HEK293 (cell line): Measurements from ENCODE around the gene IL4I1.

Experiments used
- BCL11B ChIP-seq: fragments of 450-650 bp; formaldehyde crosslinking; IDR thresholded peaks from 2 replicates; pipeline ENCODE4 v1.5.1; 2016; ENCODE audit warnings: low read depth, missing biosample characterization, missing genetic modification characterization
- FEZF1 ChIP-seq: fragments of 450-650 bp; formaldehyde crosslinking; IDR thresholded peaks from 2 replicates; pipeline ENCODE4 v1.5.1; 2016; ENCODE audit warnings: missing biosample characterization, missing genetic modification characterization
- GLI4 ChIP-seq: fragments of 450-650 bp; formaldehyde crosslinking; IDR thresholded peaks from 2 replicates; pipeline ENCODE4 v1.5.1; 2016; ENCODE audit warnings: missing biosample characterization, missing genetic modification characterization
- KLF16 ChIP-seq: fragments of 450-650 bp; formaldehyde crosslinking; IDR thresholded peaks from 2 replicates; pipeline ENCODE4 v1.5.1; 2017; ENCODE audit warnings: missing biosample characterization, missing genetic modification characterization
- KLF17 ChIP-seq: fragments of 450-650 bp; formaldehyde crosslinking; IDR thresholded peaks from 2 replicates; pipeline ENCODE4 v1.5.1; 2016; ENCODE audit warnings: missing biosample characterization, missing genetic modification characterization
- KLF9 ChIP-seq: fragments of 450-650 bp; formaldehyde crosslinking; IDR thresholded peaks from 2 replicates; pipeline ENCODE4 v1.5.1; 2016; ENCODE audit warnings: missing biosample characterization, missing genetic modification characterization, low read depth
- WT1 ChIP-seq: fragments of 450-650 bp; formaldehyde crosslinking; IDR thresholded peaks from 2 replicates; pipeline ENCODE4 v1.5.1; 2016; ENCODE audit warnings: missing biosample characterization, missing genetic modification characterization
- YY2 ChIP-seq: fragments of 450-650 bp; formaldehyde crosslinking; IDR thresholded peaks from 2 replicates; pipeline ENCODE4 v1.5.1; 2016; ENCODE audit warnings: missing biosample characterization, missing genetic modification characterization
- ZFP69B ChIP-seq: fragments of 450-650 bp; formaldehyde crosslinking; IDR thresholded peaks from 2 replicates; pipeline ENCODE4 v1.5.1; 2016; ENCODE audit warnings: missing biosample characterization, missing genetic modification characterization
- ZIC2 ChIP-seq: fragments of 450-650 bp; formaldehyde crosslinking; IDR thresholded peaks from 2 replicates; pipeline ENCODE4 v1.5.1; 2016; ENCODE audit warnings: missing biosample characterization, missing genetic modification characterization
- ZNF10 ChIP-seq: fragments of 450-650 bp; formaldehyde crosslinking; IDR thresholded peaks from 2 replicates; pipeline ENCODE4 v1.5.1; 2017; ENCODE audit warnings: missing biosample characterization, missing genetic modification characterization
- ZNF132 ChIP-seq: fragments of 450-650 bp; formaldehyde crosslinking; IDR thresholded peaks from 2 replicates; pipeline ENCODE4 v1.5.1; 2017; ENCODE audit warnings: missing biosample characterization, missing genetic modification characterization, borderline replicate concordance
- ZNF19 ChIP-seq: fragments of 450-650 bp; formaldehyde crosslinking; IDR thresholded peaks from 2 replicates; pipeline ENCODE4; 2016; ENCODE audit warnings: missing biosample characterization, missing genetic modification characterization, low read depth
- ZNF292 ChIP-seq: fragments of 450-650 bp; formaldehyde crosslinking; IDR thresholded peaks from 2 replicates; pipeline ENCODE4 v1.5.1; 2016; ENCODE audit warnings: low read depth, missing biosample characterization, missing genetic modification characterization, borderline replicate concordance
- ZNF48 ChIP-seq: fragments of 450-650 bp; formaldehyde crosslinking; IDR thresholded peaks from 2 replicates; pipeline ENCODE4 v1.5.1; 2016; ENCODE audit warnings: missing biosample characterization, missing genetic modification characterization
- ZNF530 ChIP-seq: fragments of 450-650 bp; formaldehyde crosslinking; IDR thresholded peaks from 2 replicates; pipeline ENCODE4 v1.5.1; 2016; ENCODE audit warnings: low read depth, missing biosample characterization, missing genetic modification characterization
- ZNF555 ChIP-seq: fragments of 450-650 bp; formaldehyde crosslinking; conservative IDR thresholded peaks from 2 replicates; pipeline ENCODE4 v1.5.1; 2017; ENCODE audit warnings: missing biosample characterization, mild to moderate bottlenecking, missing genetic modification characterization, inconsistent platforms
- ZNF571 ChIP-seq: fragments of 450-650 bp; formaldehyde crosslinking; IDR thresholded peaks from 2 replicates; pipeline ENCODE4 v1.5.0; 2017; ENCODE audit warnings: missing biosample characterization, missing genetic modification characterization
- ZNF596 ChIP-seq: fragments of 450-650 bp; IDR thresholded peaks from 2 replicates; pipeline ENCODE4 v1.5.0; 2018; ENCODE audit warnings: missing biosample characterization, mild to moderate bottlenecking, missing genetic modification characterization, moderate library complexity
- ZNF610 ChIP-seq: fragments of 450-650 bp; formaldehyde crosslinking; IDR thresholded peaks from 2 replicates; pipeline ENCODE4 v1.5.1; 2016; ENCODE audit warnings: missing biosample characterization, missing genetic modification characterization, borderline replicate concordance
- ZNF707 ChIP-seq: fragments of 450-650 bp; formaldehyde crosslinking; IDR thresholded peaks from 2 replicates; pipeline ENCODE4 v1.5.1; 2016; ENCODE audit warnings: missing biosample characterization, missing genetic modification characterization
- ZNF747 ChIP-seq: fragments of 450-650 bp; formaldehyde crosslinking; IDR thresholded peaks from 2 replicates; pipeline ENCODE4 v1.5.1; 2016; ENCODE audit warnings: missing biosample characterization, missing genetic modification characterization
- ZNF830 ChIP-seq: fragments of 450-650 bp; IDR thresholded peaks from 2 replicates; pipeline ENCODE4 v1.5.0; 2018; ENCODE audit warnings: missing biosample characterization, missing genetic modification characterization, low read depth, mild to moderate bottlenecking, moderate library complexity
- ZSCAN16 ChIP-seq: fragments of 450-650 bp; formaldehyde crosslinking; IDR thresholded peaks from 2 replicates; pipeline ENCODE4 v1.5.1; 2016; ENCODE audit warnings: missing biosample characterization, missing genetic modification characterization
- TF ChIP-seq, protein P1 (sequence below): fragments of 450-650 bp; formaldehyde crosslinking; conservative IDR thresholded peaks from 2 replicates; pipeline ENCODE4 v1.5.1; 2016; ENCODE audit warnings: low read depth, missing biosample characterization, missing genetic modification characterization

The IL4I1 gene

DNA sequence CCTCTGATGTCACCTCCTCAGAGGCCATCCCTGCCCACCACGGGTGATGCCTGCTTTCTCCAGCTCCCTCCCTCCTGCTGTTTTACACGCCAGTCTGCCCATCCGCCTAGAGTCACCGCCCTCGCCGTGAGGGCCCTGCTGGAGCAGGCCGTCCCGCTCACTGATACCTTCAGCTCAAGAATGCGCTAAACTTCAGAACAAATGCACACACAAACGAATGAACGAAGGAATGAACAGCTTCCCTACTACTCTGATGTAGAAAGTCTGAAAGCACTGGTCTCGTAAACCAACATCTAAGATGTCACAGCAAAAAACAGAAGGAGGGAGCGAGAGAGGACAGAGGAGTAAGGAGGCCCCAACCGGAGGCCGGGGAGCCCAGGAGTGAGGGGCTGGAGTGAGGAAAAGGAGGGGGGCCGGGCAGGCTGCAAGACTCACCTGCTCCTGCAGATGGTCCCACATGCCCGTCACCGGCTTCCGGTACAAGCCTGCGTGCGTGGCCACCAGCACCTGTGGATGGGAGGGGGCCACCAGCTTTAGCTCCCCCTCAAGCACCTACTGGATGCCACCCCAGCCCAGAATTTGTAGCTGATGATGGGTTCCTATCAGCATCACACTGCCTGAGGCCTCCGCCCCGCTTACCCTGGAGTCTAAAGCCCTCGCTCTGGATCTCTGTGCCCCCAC is 33.3 kb downstream of the IL4I1 start (continued):
- no peak for TF ChIP-seq ZNF132 (tag by site-specific recombination)
- TF ChIP-seq GLI4: no peak
- no peak for TF ChIP-seq ZNF707 (tag by site-specific recombination)
- no peak for TF ChIP-seq ZNF610 (tag by site-specific recombination)
- no peak for TF ChIP-seq ZNF830
- TF ChIP-seq ZFP69B: no peak
- no peak for TF ChIP-seq ZNF571 (tag by site-specific recombination)
- TF ChIP-seq KLF17 (tag by site-specific recombination): 0 out of 2 replicates have a peak, but pooled peaks have one; percentile 24
- TF ChIP-seq WT1 (tag by site-specific recombination): 0 out of 2 replicates have a peak, but pooled peaks have one; percentile 25
- no peak for TF ChIP-seq ZNF530 (tag by site-specific recombination)
- TF ChIP-seq ZIC2 (tag by site-specific recombination): peak; percentile 76
- TF ChIP-seq FEZF1 (tag by site-specific recombination): no peak
- no peak for TF ChIP-seq ZNF596
- no peak for TF ChIP-seq ZNF747 (tag by site-specific recombination)
- no peak for TF ChIP-seq KLF9 (tag by site-specific recombination)
- no peak for TF ChIP-seq ZNF292 (tag by site-specific recombination)
- no peak for TF ChIP-seq ZNF19
- no peak for TF ChIP-seq YY2 (tag by site-specific recombination)
- TF ChIP-seq ZNF555 (tag by site-specific recombination): no peak
- TF ChIP-seq ZSCAN16: no peak
- no peak for TF ChIP-seq ZNF48
- no peak for TF ChIP-seq KLF16 (tag by site-specific recombination)
- TF ChIP-seq ZNF10: peak; percentile 59
- TF ChIP-seq BCL11B (tag by site-specific recombination): no peak
- TF ChIP-seq, protein P1, sequence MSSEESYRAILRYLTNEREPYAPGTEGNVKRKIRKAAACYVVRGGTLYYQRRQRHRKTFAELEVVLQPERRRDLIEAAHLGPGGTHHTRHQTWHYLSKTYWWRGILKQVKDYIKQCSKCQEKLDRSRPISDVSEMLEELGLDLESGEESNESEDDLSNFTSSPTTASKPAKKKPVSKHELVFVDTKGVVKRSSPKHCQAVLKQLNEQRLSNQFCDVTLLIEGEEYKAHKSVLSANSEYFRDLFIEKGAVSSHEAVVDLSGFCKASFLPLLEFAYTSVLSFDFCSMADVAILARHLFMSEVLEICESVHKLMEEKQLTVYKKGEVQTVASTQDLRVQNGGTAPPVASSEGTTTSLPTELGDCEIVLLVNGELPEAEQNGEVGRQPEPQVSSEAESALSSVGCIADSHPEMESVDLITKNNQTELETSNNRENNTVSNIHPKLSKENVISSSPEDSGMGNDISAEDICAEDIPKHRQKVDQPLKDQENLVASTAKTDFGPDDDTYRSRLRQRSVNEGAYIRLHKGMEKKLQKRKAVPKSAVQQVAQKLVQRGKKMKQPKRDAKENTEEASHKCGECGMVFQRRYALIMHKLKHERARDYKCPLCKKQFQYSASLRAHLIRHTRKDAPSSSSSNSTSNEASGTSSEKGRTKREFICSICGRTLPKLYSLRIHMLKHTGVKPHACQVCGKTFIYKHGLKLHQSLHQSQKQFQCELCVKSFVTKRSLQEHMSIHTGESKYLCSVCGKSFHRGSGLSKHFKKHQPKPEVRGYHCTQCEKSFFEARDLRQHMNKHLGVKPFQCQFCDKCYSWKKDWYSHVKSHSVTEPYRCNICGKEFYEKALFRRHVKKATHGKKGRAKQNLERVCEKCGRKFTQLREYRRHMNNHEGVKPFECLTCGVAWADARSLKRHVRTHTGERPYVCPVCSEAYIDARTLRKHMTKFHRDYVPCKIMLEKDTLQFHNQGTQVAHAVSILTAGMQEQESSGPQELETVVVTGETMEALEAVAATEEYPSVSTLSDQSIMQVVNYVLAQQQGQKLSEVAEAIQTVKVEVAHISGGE (tag by site-specific recombination): no peak
- TF ChIP-seq, all 188 proteins: peak for 5
